Measurements from ENCODE around the gene E2F7. TPM values are rescaled to one million over a fixed set of nuclear protein-coding genes. Genes with fewer than 3 reads are reported as not detected.

The E2F7 gene
- total and polyA plus RNA-seq, 2 donors (not counting 1 experiment from before 2014, with no cell fraction given) = 3.6 to 9.7 TPM

DNA sequence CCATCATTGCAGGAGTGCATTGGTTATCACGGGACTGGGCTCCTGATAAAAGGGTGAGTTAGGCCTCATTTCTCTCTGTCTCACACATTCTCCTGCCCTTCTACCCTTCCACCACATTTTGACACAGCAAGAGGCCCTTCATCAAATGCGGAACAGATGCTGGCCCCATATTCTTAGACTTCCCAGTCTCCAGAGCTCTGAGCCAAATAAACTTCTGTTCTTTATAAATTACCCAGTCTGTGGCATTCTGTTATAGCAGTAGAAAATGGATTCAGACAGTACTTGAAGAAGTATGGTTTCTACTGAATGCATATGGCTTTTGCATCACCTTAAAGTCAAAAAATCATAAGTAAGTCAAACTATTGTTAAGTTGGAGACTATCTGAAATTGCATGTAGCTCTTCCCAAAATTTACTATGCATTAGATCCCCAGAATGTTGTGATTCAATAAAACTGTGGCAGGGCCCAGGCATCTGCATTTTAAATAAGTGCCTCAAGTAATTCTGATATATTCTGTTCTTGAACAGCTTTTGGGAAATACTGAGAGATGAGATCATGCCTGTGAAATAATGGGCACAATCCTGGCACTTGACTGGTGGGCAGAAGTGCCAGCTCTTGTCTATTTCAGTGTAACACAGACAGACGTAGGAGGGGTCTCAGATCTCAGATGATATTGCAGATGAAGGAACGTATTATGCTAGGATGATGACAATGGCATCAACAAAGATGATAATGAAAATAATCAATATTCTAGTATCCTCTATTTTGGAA, 68.2 kb downstream of the E2F7 start:
- Histone ChIP-seq H3K9me3 (ENCODE audit: control insufficient read depth, insufficient read depth, low read depth, low read length) (no peaks in the 10 kb centered on the region), H3K9ac (ENCODE audit: insufficient read depth, low read length) (no peak overlapping the region), H3K4me3 (replicated peaks in 1 of 4; ENCODE audit: control extremely low read depth in 1 of 4, insufficient read depth in 1 of 4, low read depth in 3 of 4, low read length in 4 of 4) (no peak overlapping the region), H3K4me2 (ENCODE audit: extremely low read depth, insufficient read depth, low read length) (no peak overlapping the region), H3K27me3 (ENCODE audit: control insufficient read depth, insufficient read depth, low read length) (no peaks in the 10 kb centered on the region), H4K20me1 (ENCODE audit: control insufficient read depth, extremely low read depth, insufficient read depth, low read length) (no peaks in the 10 kb centered on the region), H3K27ac (ENCODE audit: insufficient read depth, low read length) (no peak overlapping the region), H3K36me3 (ENCODE audit: control insufficient read depth, insufficient read depth, low read length) (no peaks in the 10 kb centered on the region), H3K79me2 (ENCODE audit: control insufficient read depth, insufficient read depth, low read length) (no peaks in the 10 kb centered on the region), H3K4me1 (ENCODE audit: control insufficient read depth, extremely low read depth, insufficient read depth, low read length) (no peaks in the 10 kb centered on the region), H2AFZ (ENCODE audit: low read length) (no peak overlapping the region)
- no peak for DNase-seq (ENCODE audit: low read depth in 2 of 2)
- TF ChIP-seq, protein P1, sequence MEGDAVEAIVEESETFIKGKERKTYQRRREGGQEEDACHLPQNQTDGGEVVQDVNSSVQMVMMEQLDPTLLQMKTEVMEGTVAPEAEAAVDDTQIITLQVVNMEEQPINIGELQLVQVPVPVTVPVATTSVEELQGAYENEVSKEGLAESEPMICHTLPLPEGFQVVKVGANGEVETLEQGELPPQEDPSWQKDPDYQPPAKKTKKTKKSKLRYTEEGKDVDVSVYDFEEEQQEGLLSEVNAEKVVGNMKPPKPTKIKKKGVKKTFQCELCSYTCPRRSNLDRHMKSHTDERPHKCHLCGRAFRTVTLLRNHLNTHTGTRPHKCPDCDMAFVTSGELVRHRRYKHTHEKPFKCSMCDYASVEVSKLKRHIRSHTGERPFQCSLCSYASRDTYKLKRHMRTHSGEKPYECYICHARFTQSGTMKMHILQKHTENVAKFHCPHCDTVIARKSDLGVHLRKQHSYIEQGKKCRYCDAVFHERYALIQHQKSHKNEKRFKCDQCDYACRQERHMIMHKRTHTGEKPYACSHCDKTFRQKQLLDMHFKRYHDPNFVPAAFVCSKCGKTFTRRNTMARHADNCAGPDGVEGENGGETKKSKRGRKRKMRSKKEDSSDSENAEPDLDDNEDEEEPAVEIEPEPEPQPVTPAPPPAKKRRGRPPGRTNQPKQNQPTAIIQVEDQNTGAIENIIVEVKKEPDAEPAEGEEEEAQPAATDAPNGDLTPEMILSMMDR (conservative IDR thresholded peaks at IDR 0.05 in 1 of 2, IDR thresholded peaks at IDR 0.05 in 1 of 2; ENCODE audit: low read depth in 1 of 2, low read length in 2 of 2) = no peak
- TF ChIP-seq EZH2 (IDR thresholded peaks at IDR 0.05; ENCODE audit: low read length, missing control alignments) = no peak

GRCh38 chr12:76990716-76991115, 74.7 kb downstream of the E2F7 start:
- TF ChIP-seq, protein P1 (conservative IDR thresholded peaks at IDR 0.05 in 1 of 2, IDR thresholded peaks at IDR 0.05 in 1 of 2; ENCODE audit: low read depth in 1 of 2, low read length in 2 of 2) = no peak
- TF ChIP-seq EZH2 (IDR thresholded peaks at IDR 0.05; ENCODE audit: low read length, missing control alignments) = no peak
- Histone ChIP-seq H3K4me3 (replicated peaks in 1 of 4; ENCODE audit: control extremely low read depth in 1 of 4, insufficient read depth in 1 of 4, low read depth in 3 of 4, low read length in 4 of 4) (no peak overlapping the region), H3K4me1 (ENCODE audit: control insufficient read depth, extremely low read depth, insufficient read depth, low read length) (no peaks in the 10 kb centered on the region), H3K4me2 (ENCODE audit: extremely low read depth, insufficient read depth, low read length) (no peak overlapping the region), H4K20me1 (ENCODE audit: control insufficient read depth, extremely low read depth, insufficient read depth, low read length) (no peaks in the 10 kb centered on the region), H3K9ac (ENCODE audit: insufficient read depth, low read length) (no peak overlapping the region), H3K27me3 (ENCODE audit: control insufficient read depth, insufficient read depth, low read length) (no peaks in the 10 kb centered on the region), H3K27ac (ENCODE audit: insufficient read depth, low read length) (no peak overlapping the region), H2AFZ (ENCODE audit: low read length) (no peak overlapping the region), H3K79me2 (ENCODE audit: control insufficient read depth, insufficient read depth, low read length) (no peaks in the 10 kb centered on the region), H3K9me3 (ENCODE audit: control insufficient read depth, insufficient read depth, low read depth, low read length) (no peaks in the 10 kb centered on the region), H3K36me3 (ENCODE audit: control insufficient read depth, insufficient read depth, low read length) (no peaks in the 10 kb centered on the region)
- DNase-seq (ENCODE audit: low read depth in 2 of 2) = no peak

GRCh38 chr12:76984566-76984965, 80.8 kb downstream of the E2F7 start:
- Histone ChIP-seq H3K4me2 (ENCODE audit: extremely low read depth, insufficient read depth, low read length) (no peak overlapping the region), H3K27ac (ENCODE audit: insufficient read depth, low read length) (no peak overlapping the region), H3K4me1 (ENCODE audit: control insufficient read depth, extremely low read depth, insufficient read depth, low read length) (no peaks in the 10 kb centered on the region), H3K79me2 (ENCODE audit: control insufficient read depth, insufficient read depth, low read length) (no peaks in the 10 kb centered on the region), H3K36me3 (ENCODE audit: control insufficient read depth, insufficient read depth, low read length) (no peaks in the 10 kb centered on the region), H3K4me3 (replicated peaks in 1 of 4; ENCODE audit: control extremely low read depth in 1 of 4, insufficient read depth in 1 of 4, low read depth in 3 of 4, low read length in 4 of 4) (no peak overlapping the region), H3K27me3 (ENCODE audit: control insufficient read depth, insufficient read depth, low read length) (no peaks in the 10 kb centered on the region), H3K9ac (ENCODE audit: insufficient read depth, low read length) (no peak overlapping the region), H4K20me1 (ENCODE audit: control insufficient read depth, extremely low read depth, insufficient read depth, low read length) (no peaks in the 10 kb centered on the region), H3K9me3 (ENCODE audit: control insufficient read depth, insufficient read depth, low read depth, low read length) (no peaks in the 10 kb centered on the region), H2AFZ (ENCODE audit: low read length) (no peak overlapping the region)
- no peak for DNase-seq (ENCODE audit: low read depth in 2 of 2)
- TF ChIP-seq, protein P1 (conservative IDR thresholded peaks at IDR 0.05 in 1 of 2, IDR thresholded peaks at IDR 0.05 in 1 of 2; ENCODE audit: low read depth in 1 of 2, low read length in 2 of 2) = no peak
- TF ChIP-seq EZH2 (IDR thresholded peaks at IDR 0.05; ENCODE audit: low read length, missing control alignments) = no peak

Measured in fibroblast of lung (primary cell).